Measurements from ENCODE around the gene DESI2. TPM values are rescaled to one million over a fixed set of nuclear protein-coding genes. Genes with fewer than 3 reads are reported as not detected.

Gene DESI2
- total and polyA plus RNA-seq, 2 of the 8 experiments (the other 6 are each of a cell fraction or from before 2014, with no cell fraction given) = 54.0 to 110 TPM

DNA sequence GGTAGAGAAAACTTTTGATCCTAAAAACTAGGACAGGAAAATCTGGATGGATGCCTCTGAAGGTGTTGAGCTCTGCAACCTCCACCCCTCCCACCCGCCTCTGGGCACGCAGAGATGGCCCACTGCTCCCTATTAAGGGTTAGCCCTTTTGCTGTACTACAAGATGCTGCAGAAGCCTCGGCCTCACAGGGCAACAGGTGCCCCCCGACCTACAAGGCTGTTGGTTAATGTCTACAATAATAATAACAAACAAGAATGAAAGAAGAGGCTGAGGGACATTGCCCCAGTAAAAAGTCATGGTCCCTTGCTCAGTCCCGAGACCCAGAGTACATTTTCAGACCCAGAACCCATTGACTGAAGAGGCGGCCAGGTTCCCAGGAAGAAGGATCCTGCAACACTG lies 7.5 kb upstream of the DESI2 start:
- Histone ChIP-seq H3K4me3 (ENCODE audit: extremely low read depth in 1 of 4, insufficient read depth in 2 of 4, low read depth in 3 of 4, low read length in 4 of 4) (no peak overlapping the region), H3K27me3 (replicated peaks in 1 of 4; ENCODE audit: control insufficient read depth in 3 of 4, extremely low read depth in 1 of 4, insufficient read depth in 3 of 4, low read length in 3 of 4) (no peaks in the 10 kb centered on the region), H3K79me1 (ENCODE audit: low read depth, low read length) (no peaks in the 10 kb centered on the region), H3K9me3 (ENCODE audit: insufficient read depth in 2 of 2, low read depth in 1 of 2, low read length in 1 of 2) (peaks cover 4 to 9% of the 10 kb centered on the region in 2 experiments; a peak in 2 of 4 replicates), H4K8ac (ENCODE audit: extremely low read depth, insufficient read depth, low read length) (no peak overlapping the region), H2BK12ac (ENCODE audit: low read depth, low read length) (no peak overlapping the region), H2BK5ac (ENCODE audit: low read depth, low read length) (no peak overlapping the region), H3K23ac (ENCODE audit: insufficient read length) (no peak overlapping the region), H4K20me1 (replicated peaks in 1 of 2; ENCODE audit: control insufficient read depth in 1 of 2, insufficient read depth in 2 of 2, low read length in 2 of 2) (no peaks in the 10 kb centered on the region), H3K9ac (replicated peaks in 1 of 4; ENCODE audit: extremely low read depth in 1 of 4, low read depth in 3 of 4, low read length in 3 of 4) (no peak overlapping the region), H3K14ac (ENCODE audit: insufficient read length) (no peak overlapping the region), H2BK120ac (replicated peaks; ENCODE audit: low read depth, low read length) (no peak overlapping the region), H3K79me2 (ENCODE audit: control insufficient read depth in 1 of 2, insufficient read depth in 2 of 2, low read length in 2 of 2) (no peaks in the 10 kb centered on the region), H4K91ac (replicated peaks; ENCODE audit: insufficient read length, low read length) (no peak overlapping the region), H2AK5ac (ENCODE audit: low read depth, low read length) (no peak overlapping the region), H3K23me2 (ENCODE audit: low read depth, low read length) (no peaks in the 10 kb centered on the region), H3K4ac (replicated peaks; ENCODE audit: insufficient read length, low read depth, low read length) (no peak overlapping the region), H4K5ac (ENCODE audit: insufficient read length, low read depth, low read length) (no peak overlapping the region), H3K18ac (ENCODE audit: extremely low read depth, low read length) (no peak overlapping the region), H2BK15ac (ENCODE audit: low read length) (no peak overlapping the region), H2BK20ac (ENCODE audit: low read length) (no peak overlapping the region), H3K56ac (replicated peaks; ENCODE audit: insufficient read length, low read depth, low read length) (no peak overlapping the region), H3K4me2 (ENCODE audit: insufficient read depth in 1 of 2, low read depth in 2 of 2, low read length in 2 of 2) (no peak overlapping the region), H2AFZ (ENCODE audit: low read length) (no peak overlapping the region), H3K27ac (ENCODE audit: low read depth, low read length) (no peak overlapping the region), H3K4me1 (replicated peaks in 1 of 4; ENCODE audit: control insufficient read depth in 3 of 4, insufficient read depth in 4 of 4, low read length in 3 of 4) (peaks cover 0 to 4% (median 3%) of the 10 kb centered on the region in 4 experiments; a peak in 2 of 7 replicates), H3K36me3 (ENCODE audit: control insufficient read depth in 2 of 4, insufficient read depth in 4 of 4, low read length in 3 of 4) (0 out of 8 replicates have a peak, but pooled peaks cover 0 to 2% (median 0%) of the 10 kb centered on the region in 4 experiments)
- ChIA-PET POLR2A (ENCODE audit: partially characterized antibody) (interaction anchor here (1.1 kb wide), 2 partner anchors 8 to 20 kb away, joined by 3 to 4 read pairs; no protein-coding TSS in a partner anchor), CTCF (ENCODE audit: partially characterized antibody) (interaction anchor here (0.9 to 3.4 kb wide), 4 partner anchors 41 to 152 kb away, joined by 3 to 16 read pairs (median 4); no protein-coding TSS in a partner anchor)
- 68% methylated on average over 4 of the region's 6 CpGs; no CpG with 5 or more reads in 1 of the 2 experiments for WGBS, 2 experiments (ENCODE audit: extremely low coverage in 1 of 2, insufficient coverage in 1 of 2, insufficient read length in 1 of 2, insufficient replicate concordance in 2 of 2, low coverage in 1 of 2, low lambda C conversion rate in 2 of 2, missing lambda C conversion rate in 1 of 2)
- DNase-seq (ENCODE audit: low read depth in 1 of 2, low spot score in 2 of 2) = no peak
- TF ChIP-seq SRF (IDR thresholded peaks at IDR 0.05; ENCODE audit: low read depth, low read length) (no peak), GABPA (IDR thresholded peaks at IDR 0.05; ENCODE audit: borderline replicate concordance, insufficient read depth, low read length) (no peak), GTF2F1 (IDR thresholded peaks at IDR 0.05; ENCODE audit: borderline replicate concordance, low read depth, low read length) (no peak), SIX5 (IDR thresholded peaks at IDR 0.05; ENCODE audit: low read depth, low read length) (no peak), SIRT6 (IDR thresholded peaks at IDR 0.05; ENCODE audit: low read length) (no peak), EZH2 (IDR thresholded peaks at IDR 0.05; ENCODE audit: low read depth, low read length, severe bottlenecking) (no peak), SIN3A (conservative IDR thresholded peaks at IDR 0.05 in 1 of 2, IDR thresholded peaks at IDR 0.05 in 1 of 2; ENCODE audit: low read depth in 1 of 2, low read length in 2 of 2) (no peak), KDM1A (IDR thresholded peaks at IDR 0.05; ENCODE audit: borderline replicate concordance, low read length) (no peak), FOSL1 (IDR thresholded peaks at IDR 0.05; ENCODE audit: insufficient read depth, low read depth, low read length) (no peak)
- FAIRE-seq = no peak

Data from H1 (cell line).